GM23248 (cell line): Measurements from ENCODE around the gene COPA.

Experiments
- EZH2 ChIP-seq: fragments of 200-600 bp; sonication (generic); IDR thresholded peaks from 2 replicates; pipeline ENCODE4 v1.6.1; 2018; ENCODE audit warnings: antibody characterized with exemption, mild to moderate bottlenecking; ENCODE audit not compliant: insufficient read depth, poor library complexity, severe bottlenecking
- EZH2phosphoT487 ChIP-seq: fragments of 200-600 bp; sonication (generic); IDR thresholded peaks from 2 replicates; pipeline ENCODE4 v1.6.1; 2018; ENCODE audit warnings: antibody characterized with exemption, moderate library complexity, mild to moderate bottlenecking, low read depth; ENCODE audit not compliant: insufficient read depth

DNA sequence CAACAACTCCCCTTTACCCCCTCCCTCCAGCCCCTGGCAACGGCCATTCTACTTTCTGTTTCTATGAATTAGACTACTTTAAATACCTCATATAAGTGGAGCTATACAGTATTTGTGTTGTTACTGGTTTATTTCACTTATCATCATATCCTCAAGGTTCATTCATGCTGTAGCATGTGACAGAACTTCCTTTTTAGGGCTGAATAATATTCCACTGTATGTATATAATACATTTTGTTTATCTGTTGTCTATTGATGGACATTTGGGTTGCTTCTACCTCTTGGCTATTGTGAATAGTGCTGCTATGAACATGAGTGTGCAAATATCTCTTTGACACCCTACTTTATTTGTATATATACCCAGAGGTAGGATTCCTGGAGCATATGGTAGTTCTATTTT lies 26.0 kb upstream of the COPA start:
- TF ChIP-seq EZH2 = no peak
- no peak for TF ChIP-seq EZH2phosphoT487
